ENCODE data around the gene PLXNA2. TPM values are rescaled to one million over a fixed set of nuclear protein-coding genes. Genes with fewer than 3 reads are reported as not detected.

The PLXNA2 gene
- polyA plus RNA-seq, 1 of the 3 experiments (the other 2 are of a cell fraction) = 8.5 TPM

DNA sequence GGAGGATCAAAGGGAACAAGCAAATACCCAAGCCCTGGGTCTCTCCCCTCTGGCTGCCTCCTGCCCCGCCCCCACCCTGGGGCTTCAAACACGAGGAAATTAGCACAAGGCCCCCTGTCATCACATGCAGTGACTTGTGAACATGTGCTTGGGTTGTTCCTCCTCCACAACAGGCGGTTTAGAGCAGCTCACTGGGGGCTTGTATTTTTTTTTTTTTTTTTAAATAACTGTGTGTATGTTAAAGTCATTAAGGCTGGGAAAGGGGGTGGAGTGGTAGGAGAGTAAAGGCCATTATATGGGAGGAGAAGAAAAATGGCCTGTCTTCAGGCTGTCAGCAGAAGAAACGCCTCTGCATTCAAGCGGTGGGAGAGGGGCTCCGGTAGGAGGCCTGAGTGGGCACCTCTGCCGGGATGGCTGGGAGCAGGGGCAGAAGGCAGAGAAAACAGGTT is 64.2 kb downstream of the PLXNA2 start (continued):
- TF ChIP-seq, protein P1, sequence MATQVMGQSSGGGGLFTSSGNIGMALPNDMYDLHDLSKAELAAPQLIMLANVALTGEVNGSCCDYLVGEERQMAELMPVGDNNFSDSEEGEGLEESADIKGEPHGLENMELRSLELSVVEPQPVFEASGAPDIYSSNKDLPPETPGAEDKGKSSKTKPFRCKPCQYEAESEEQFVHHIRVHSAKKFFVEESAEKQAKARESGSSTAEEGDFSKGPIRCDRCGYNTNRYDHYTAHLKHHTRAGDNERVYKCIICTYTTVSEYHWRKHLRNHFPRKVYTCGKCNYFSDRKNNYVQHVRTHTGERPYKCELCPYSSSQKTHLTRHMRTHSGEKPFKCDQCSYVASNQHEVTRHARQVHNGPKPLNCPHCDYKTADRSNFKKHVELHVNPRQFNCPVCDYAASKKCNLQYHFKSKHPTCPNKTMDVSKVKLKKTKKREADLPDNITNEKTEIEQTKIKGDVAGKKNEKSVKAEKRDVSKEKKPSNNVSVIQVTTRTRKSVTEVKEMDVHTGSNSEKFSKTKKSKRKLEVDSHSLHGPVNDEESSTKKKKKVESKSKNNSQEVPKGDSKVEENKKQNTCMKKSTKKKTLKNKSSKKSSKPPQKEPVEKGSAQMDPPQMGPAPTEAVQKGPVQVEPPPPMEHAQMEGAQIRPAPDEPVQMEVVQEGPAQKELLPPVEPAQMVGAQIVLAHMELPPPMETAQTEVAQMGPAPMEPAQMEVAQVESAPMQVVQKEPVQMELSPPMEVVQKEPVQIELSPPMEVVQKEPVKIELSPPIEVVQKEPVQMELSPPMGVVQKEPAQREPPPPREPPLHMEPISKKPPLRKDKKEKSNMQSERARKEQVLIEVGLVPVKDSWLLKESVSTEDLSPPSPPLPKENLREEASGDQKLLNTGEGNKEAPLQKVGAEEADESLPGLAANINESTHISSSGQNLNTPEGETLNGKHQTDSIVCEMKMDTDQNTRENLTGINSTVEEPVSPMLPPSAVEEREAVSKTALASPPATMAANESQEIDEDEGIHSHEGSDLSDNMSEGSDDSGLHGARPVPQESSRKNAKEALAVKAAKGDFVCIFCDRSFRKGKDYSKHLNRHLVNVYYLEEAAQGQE (IDR thresholded peaks at IDR 0.05; ENCODE audit: low read depth, low read length) = no peak

DNA sequence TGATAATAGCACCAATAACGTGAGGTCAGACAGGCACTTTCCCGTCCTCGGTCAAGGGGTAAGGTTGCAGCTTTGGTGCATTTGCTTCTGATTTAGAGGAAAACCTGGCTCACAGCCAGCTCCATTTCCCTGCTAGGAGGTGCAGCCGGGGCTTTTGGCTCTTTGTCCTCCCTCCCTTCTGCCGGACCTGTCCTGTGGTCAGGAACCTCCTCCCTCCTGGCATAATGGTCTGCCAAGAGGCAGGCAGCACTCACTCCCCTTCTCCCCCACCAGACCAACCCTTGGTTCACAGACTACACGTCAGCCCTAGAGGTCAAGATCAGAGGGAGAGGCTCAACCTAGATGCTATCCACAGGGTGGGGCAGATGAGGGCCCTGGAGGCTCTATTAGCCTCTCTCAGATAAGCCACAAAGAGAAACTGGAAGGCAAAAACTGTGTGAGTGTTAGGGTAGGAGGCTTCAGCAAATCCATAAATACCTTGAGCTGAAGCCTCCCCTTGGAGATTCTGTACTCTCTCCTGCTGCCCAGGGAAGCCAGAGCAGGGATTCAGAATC is 64.8 kb downstream of the PLXNA2 start:
- H3K4me2 ChIP-seq = no peak overlapping the region
- peaks cover 0 to 11% of the 10 kb centered on the region in 2 experiments for H3K36me3 ChIP-seq (replicated peaks in 1 of 2; ENCODE audit: control insufficient read depth in 1 of 2, insufficient read depth in 2 of 2, low read length in 1 of 2)
- ChIA-PET CTCF (interaction anchor here (0.8 to 1.5 kb wide), 7 partner anchors 9 to 181 kb away, joined by 3 to 5 read pairs (median 3); no protein-coding TSS in a partner anchor), POLR2A (no interaction called here)
- H4K20me1 ChIP-seq (ENCODE audit: insufficient read depth) = no peaks in the 10 kb centered on the region
- peaks cover 62% of the 10 kb centered on the region for H3K79me2 ChIP-seq (ENCODE audit: insufficient read depth)
- H3K4me1 ChIP-seq (ENCODE audit: control insufficient read depth in 1 of 2, insufficient read depth in 2 of 2, low read depth in 1 of 2, low read length in 1 of 2) = peaks cover 31 to 48% of the 10 kb centered on the region in 2 experiments
- no peaks in the 10 kb centered on the region for H3K9me3 ChIP-seq
- no peaks in the 10 kb centered on the region for H3K27me3 ChIP-seq (ENCODE audit: insufficient read depth)
- H3K27ac ChIP-seq (ENCODE audit: low read depth in 2 of 2, low read length in 1 of 2) = peak overlapping the region; percentile 27 to 40; a peak in 2 of 4 replicates
- peaks cover 6% of the 10 kb centered on the region for H3F3A ChIP-seq (replicated peaks; ENCODE audit: insufficient read depth)
- 58% methylated on average over 6 of the region's 6 CpGs for WGBS (ENCODE audit: low lambda C conversion rate)
- no peaks in the 10 kb centered on the region for H3K9me2 ChIP-seq
- TF ChIP-seq NRF1 (IDR thresholded peaks at IDR 0.05; ENCODE audit: low read depth, low read length) (no peak), GATA2 (CRISPR knock-in tag; IDR thresholded peaks at IDR 0.05) (peak; percentile 28; the same call in 1 of the 2 replicates), ELF1 (IDR thresholded peaks at IDR 0.05) (no peak), RAD21 (IDR thresholded peaks at IDR 0.05; ENCODE audit: low read length) (no peak), MEF2A (IDR thresholded peaks at IDR 0.05; ENCODE audit: borderline replicate concordance, low read depth) (no peak), NFIC (IDR thresholded peaks at IDR 0.05; ENCODE audit: borderline replicate concordance) (peak; percentile 59)
- TF ChIP-seq, protein P1 (IDR thresholded peaks at IDR 0.05; ENCODE audit: low read depth, low read length) = no peak
- TF ChIP-seq, protein P2, sequence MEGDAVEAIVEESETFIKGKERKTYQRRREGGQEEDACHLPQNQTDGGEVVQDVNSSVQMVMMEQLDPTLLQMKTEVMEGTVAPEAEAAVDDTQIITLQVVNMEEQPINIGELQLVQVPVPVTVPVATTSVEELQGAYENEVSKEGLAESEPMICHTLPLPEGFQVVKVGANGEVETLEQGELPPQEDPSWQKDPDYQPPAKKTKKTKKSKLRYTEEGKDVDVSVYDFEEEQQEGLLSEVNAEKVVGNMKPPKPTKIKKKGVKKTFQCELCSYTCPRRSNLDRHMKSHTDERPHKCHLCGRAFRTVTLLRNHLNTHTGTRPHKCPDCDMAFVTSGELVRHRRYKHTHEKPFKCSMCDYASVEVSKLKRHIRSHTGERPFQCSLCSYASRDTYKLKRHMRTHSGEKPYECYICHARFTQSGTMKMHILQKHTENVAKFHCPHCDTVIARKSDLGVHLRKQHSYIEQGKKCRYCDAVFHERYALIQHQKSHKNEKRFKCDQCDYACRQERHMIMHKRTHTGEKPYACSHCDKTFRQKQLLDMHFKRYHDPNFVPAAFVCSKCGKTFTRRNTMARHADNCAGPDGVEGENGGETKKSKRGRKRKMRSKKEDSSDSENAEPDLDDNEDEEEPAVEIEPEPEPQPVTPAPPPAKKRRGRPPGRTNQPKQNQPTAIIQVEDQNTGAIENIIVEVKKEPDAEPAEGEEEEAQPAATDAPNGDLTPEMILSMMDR (IDR thresholded peaks at IDR 0.05) = no peak
- no peak overlapping the region for H2AFZ ChIP-seq (ENCODE audit: low read depth)
- no peak overlapping the region for H3K9ac ChIP-seq
- peak; percentile 67 for DNase-seq
- no peak overlapping the region for H3K4me3 ChIP-seq (ENCODE audit: low read depth in 2 of 2, low read length in 1 of 2)

Measured in SK-N-SH (cell line).